Mammary microvascular endothelial cell (primary cell): ENCODE results near the gene AKAP11. TPM values are rescaled to one million over a fixed set of nuclear protein-coding genes. Genes with fewer than 3 reads are reported as not detected.

ENCODE experiments used
- total RNA-seq: library from RNA; depleted of rRNA; stranded (reverse); fragments of >200 nt; gene quantifications from 2 replicates; pipeline ENCODE4 v1.2.3, GENCODE V29; 2015

AKAP11 gene, protein sequence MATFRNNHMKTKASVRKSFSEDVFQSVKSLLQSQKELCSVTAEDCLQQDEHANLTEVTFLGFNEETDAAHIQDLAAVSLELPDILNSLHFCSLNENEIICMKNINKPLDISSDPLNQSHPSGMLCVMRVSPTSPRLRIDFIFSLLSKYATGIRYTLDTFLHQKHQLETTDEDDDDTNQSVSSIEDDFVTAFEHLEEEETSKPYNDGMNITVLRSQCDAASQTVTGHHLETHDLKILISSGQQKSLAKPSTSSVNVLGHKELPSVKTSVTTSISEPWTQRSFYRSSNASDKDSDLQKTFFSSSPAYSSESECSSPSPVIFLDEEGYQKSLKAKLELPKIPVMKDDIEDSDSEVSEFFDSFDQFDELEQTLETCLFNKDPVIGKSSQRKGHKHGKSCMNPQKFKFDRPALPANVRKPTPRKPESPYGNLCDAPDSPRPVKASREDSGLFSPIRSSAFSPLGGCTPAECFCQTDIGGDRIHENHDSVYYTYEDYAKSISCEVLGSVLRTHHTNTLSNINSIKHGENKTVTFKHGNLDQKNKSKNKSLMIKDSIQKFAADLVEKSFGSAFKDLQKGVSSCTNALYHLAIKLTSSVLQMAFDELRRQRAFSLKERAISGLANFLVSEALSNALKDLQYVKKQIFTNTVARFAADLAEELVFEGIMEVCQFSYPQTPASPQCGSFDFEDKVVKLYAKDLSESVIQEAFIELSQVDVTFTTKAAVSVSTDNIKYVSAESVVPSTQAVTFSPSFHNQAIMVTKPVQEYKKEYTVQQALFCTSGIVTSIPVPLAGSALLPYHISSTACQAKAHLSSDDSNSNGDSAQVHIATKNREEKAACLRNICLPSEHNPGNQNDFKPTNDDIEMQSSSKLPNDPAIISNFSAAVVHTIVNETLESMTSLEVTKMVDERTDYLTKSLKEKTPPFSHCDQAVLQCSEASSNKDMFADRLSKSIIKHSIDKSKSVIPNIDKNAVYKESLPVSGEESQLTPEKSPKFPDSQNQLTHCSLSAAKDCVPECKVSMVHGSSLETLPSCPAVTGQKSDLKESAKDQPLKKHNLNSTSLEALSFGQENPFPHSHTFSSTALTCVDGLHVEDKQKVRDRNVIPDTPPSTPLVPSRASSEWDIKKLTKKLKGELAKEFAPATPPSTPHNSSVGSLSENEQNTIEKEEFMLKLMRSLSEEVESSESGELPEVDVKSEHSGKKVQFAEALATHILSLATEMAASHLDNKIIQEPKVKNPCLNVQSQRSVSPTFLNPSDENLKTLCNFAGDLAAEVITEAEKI (N-terminal part only)
- 9.9 and 10.4 TPM in 2 replicates for total RNA-seq

DNA sequence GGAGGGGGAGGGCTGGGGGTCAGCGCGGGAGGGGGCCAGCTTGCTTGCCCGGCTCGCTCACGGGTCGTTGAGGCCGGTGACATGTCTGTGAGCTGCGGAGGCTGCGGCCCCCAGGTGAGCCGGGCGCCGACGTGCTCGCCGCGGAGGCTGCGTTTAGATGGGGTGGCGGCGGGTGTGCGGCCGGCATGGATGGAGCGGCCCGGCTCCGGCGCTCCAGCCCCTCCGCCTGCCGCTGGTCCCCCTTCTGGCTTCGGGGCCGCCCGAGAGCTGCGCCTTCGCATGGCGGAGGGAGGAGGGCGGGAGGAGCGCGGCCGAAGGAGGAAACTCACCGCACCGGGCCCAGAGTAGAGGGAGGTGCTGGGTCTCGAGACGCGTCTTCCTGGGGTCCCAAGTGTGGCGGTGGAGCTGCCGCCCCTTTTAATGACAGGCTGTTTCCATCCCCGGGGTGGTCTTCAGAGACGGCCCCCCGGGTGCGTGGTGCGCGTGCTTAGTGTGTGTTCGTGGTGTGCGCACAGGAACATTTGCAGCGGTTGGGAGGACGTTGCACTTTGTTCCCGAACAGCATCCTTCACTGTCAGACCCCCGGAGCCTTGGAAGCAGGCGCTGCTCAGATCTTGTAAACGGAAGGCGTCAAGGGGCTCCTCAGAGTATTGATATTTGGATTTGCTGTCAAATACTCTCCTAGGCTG is at the start of gene AKAP11:
AKAP11 (plus strand) TSS at position 38 of the 689 bp plus-strand sequence. CDS start 14,197 bp downstream, outside the sequence.

Other genes with a start within 250 kb of the AKAP11 start
- 10.0 and 11.5 TPM in 2 replicates for gene DGKH, start 223.5 kb upstream of the AKAP11 start, total RNA-seq